ENCODE measurements around the gene RHBDF2. TPM values are rescaled to one million over a fixed set of nuclear protein-coding genes. Genes with fewer than 3 reads are reported as not detected.

RHBDF2 gene
- total RNA-seq, 6 experiments from 2014 or later: 7.1 to 18.6 (median 11.0) TPM

DNA sequence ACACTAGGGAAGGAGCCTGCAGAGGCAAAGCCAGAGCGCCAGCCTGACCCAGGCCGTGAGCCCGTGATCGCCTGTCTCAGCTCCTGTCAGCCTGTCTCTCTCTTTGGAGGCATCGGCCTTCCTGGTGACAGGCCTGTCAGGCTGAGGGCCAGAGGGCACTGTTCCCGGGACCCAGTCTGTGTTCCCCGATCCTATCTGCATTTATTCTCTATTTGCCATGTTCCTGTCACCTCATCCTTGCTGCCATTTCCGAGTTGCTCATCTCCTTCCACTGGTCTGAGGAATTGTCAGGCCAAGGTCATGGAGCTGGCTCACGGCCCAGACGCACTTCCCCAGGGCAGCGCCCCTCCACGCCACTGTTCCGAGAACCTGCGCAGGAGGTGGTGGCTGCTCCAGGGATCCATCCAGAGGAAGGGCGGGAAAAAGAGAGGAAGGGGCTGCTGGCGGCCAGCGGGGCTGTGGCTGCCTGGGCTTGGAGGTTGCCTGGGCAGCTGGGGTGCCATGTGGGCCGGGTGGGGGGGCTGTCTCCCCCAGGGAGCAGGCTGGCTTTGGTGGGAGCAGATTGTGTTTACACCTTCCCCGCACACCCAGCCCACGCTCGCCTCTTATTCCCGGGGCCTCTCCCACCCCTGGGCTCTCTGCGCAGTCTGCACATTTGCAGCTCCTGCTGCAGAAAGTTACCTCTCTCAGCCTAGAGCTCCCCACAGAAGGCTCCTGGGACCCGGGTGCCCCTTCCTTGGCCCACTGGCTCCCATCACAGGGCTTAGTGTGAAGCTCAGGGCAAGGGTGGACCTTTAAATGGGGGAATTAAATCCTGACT, 43.5 kb upstream of the RHBDF2 start:
- H3K4me3 ChIP-seq: no peak overlapping the region
- no peaks in the 10 kb centered on the region for H3K27me3 ChIP-seq
- no peaks in the 10 kb centered on the region for H3K9me3 ChIP-seq
- H3K36me3 ChIP-seq: no peaks in the 10 kb centered on the region
- ATAC-seq (peak in 2 of 4 donors; percentile 8 to 11), DNase-seq (peak in 1 of 3 donors; percentile 57)
- TF ChIP-seq CTCF (IDR thresholded peaks at IDR 0.05) (no peak), POLR2A (IDR thresholded peaks at IDR 0.05) (no peak)
- 54% methylated on average over 8 of the region's 24 CpGs for WGBS (ENCODE audit: insufficient coverage, low coverage, low lambda C conversion rate, missing lambda C conversion rate)
- intact Hi-C loops (cut with DNase I): no loop called here
- H3K27ac ChIP-seq: no peak overlapping the region
- H3K4me1 ChIP-seq: peaks cover 0 to 46% (median 12%) of the 10 kb centered on the region in 4 donors

- ATAC-seq: no peak
- Histone ChIP-seq H3K9me3 (no peaks in the 10 kb centered on the region), H3K27ac (no peak overlapping the region), H3K4me1 (peaks cover 0 to 39% (median 12%) of the 10 kb centered on the region in 4 donors), H3K27me3 (no peaks in the 10 kb centered on the region), H3K36me3 (no peaks in the 10 kb centered on the region), H3K4me3 (no peak overlapping the region)
- no peak for TF ChIP-seq POLR2A (IDR thresholded peaks at IDR 0.05)
- no peak for TF ChIP-seq CTCF (IDR thresholded peaks at IDR 0.05)
- intact Hi-C loops (cut with DNase I): no loop called here
- 48% methylated on average over 8 of the region's 22 CpGs for WGBS (ENCODE audit: insufficient coverage, low coverage, low lambda C conversion rate, missing lambda C conversion rate)
- no peak for DNase-seq
Observed at GRCh38 chr17:76543826-76544545, 42.8 kb upstream of the RHBDF2 start.

- intact Hi-C loops (cut with DNase I): no loop called here
- DNase-seq (no peak), ATAC-seq (no peak)
- H3K4me3 ChIP-seq: no peak overlapping the region
- peaks cover 0 to 36% (median 10%) of the 10 kb centered on the region in 4 donors for H3K4me1 ChIP-seq
- 73% methylated on average over 3 of the region's 6 CpGs for WGBS (ENCODE audit: insufficient coverage, low coverage, low lambda C conversion rate, missing lambda C conversion rate)
- no peak for TF ChIP-seq POLR2A (IDR thresholded peaks at IDR 0.05)
- TF ChIP-seq CTCF (IDR thresholded peaks at IDR 0.05): no peak
- no peaks in the 10 kb centered on the region for H3K9me3 ChIP-seq
- H3K36me3 ChIP-seq: no peaks in the 10 kb centered on the region
- no peaks in the 10 kb centered on the region for H3K27me3 ChIP-seq
- H3K27ac ChIP-seq: no peak overlapping the region
Observed at GRCh38 chr17:76543482-76543825, 42.2 kb upstream of the RHBDF2 start.

- no peak for ATAC-seq
- H3K27ac ChIP-seq: no peak overlapping the region
- TF ChIP-seq POLR2A (IDR thresholded peaks at IDR 0.05) (no peak), CTCF (IDR thresholded peaks at IDR 0.05) (no peak)
Observed at GRCh38 chr17:76542984-76543383, 41.8 kb upstream of the RHBDF2 start.

More at GRCh38 chr17:76542984-76543383, 41.8 kb upstream of the RHBDF2 start:
- peaks cover 0 to 36% (median 7%) of the 10 kb centered on the region in 4 donors for H3K4me1 ChIP-seq
- H3K36me3 ChIP-seq: no peaks in the 10 kb centered on the region
- intact Hi-C loops (cut with DNase I): no loop called here
- H3K27me3 ChIP-seq: no peaks in the 10 kb centered on the region
- no peak for DNase-seq
- WGBS (ENCODE audit: insufficient coverage, low coverage, low lambda C conversion rate, missing lambda C conversion rate): no CpG with 5 or more reads among the region's 8 CpGs
- no peak overlapping the region for H3K4me3 ChIP-seq
- H3K9me3 ChIP-seq: no peaks in the 10 kb centered on the region
